GM12872 (cell line): Measurements from ENCODE around the gene GNE.

Experiments
- CTCF ChIP-seq: IDR thresholded peaks from 3 replicates; pipeline ENCODE4 v1.5.1; 2011; ENCODE audit warnings: low read depth, mild to moderate bottlenecking, low read length, moderate library complexity; ENCODE audit not compliant: insufficient read depth

The GNE gene

GRCh38 chr9:36213387-36213786 is 44.9 kb downstream of the GNE start:
- TF ChIP-seq CTCF: no peak

- TF ChIP-seq CTCF: no peak
Observed at GRCh38 chr9:36211510-36211909, 46.7 kb downstream of the GNE start.

- TF ChIP-seq CTCF: no peak
Observed at GRCh38 chr9:36210722-36211121, 47.5 kb downstream of the GNE start.

- no peak for TF ChIP-seq CTCF
Observed at GRCh38 chr9:36208521-36209253, 49.6 kb downstream of the GNE start.

GRCh38 chr9:36207546-36208012 is 50.7 kb downstream of the GNE start:
- TF ChIP-seq CTCF: no peak

- TF ChIP-seq CTCF: no peak
Observed at GRCh38 chr9:36207016-36207415, 51.2 kb downstream of the GNE start.

- 0 out of 3 replicates have a peak, but pooled peaks have one; percentile 14 for TF ChIP-seq CTCF
Observed at GRCh38 chr9:36204906-36205547, 53.2 kb downstream of the GNE start.
